Caco-2 (cell line): ENCODE results near the gene VSTM2L. TPM values are rescaled to one million over a fixed set of nuclear protein-coding genes. Genes with fewer than 3 reads are reported as not detected.

Source experiments
- BruUV-seq: library from RNA; stranded (reverse); fragments of 400-500 nt; replicated peaks from 2 replicates; lab custom pipeline; 2021; lab: Mats Ljungman, UMichigan
- CTCF ChIA-PET: fragments of 300-600 bp; sonication (Branson Sonifier 250); formaldehyde crosslinking; loops from one replicate; lab custom pipeline; 2022; ENCODE audit warnings: antibody characterized with exemption; lab: Charles Lee
- POLR2A ChIA-PET: fragments of 300-600 bp; sonication (Branson Sonifier 250); formaldehyde crosslinking; loops from one replicate; lab custom pipeline; 2022; ENCODE audit warnings: antibody characterized with exemption; lab: Charles Lee
- DNase-seq, 2 experiments: peaks; one replicate each; pipeline versions ENCODE4 v3.0.0 to v3.0.0-alpha.2; 2020 to 2022
- H3K27me3 ChIP-seq: replicated peaks from 2 replicates; pipeline ENCODE4 v1.6.0; 2011; ENCODE audit warnings: low read length; ENCODE audit not compliant: control insufficient read depth, insufficient read depth
- H3K36me3 ChIP-seq: 2 replicates; pipeline ENCODE4 v1.5.1; 2011; ENCODE audit warnings: low read length; ENCODE audit not compliant: control insufficient read depth, insufficient read depth
- H3K4me1 ChIP-seq: fragments of 250-450 bp; sonication (Bioruptor Pico); 2 replicates; pipeline ENCODE4 v1.5.1; 2020; ENCODE audit warnings: mild to moderate bottlenecking
- H3K4me3 ChIP-seq: 2 replicates; pipeline ENCODE4 v1.5.1; 2011; ENCODE audit warnings: low read depth, mild to moderate bottlenecking, control low read depth, low read length
- H3K9me3 ChIP-seq: fragments of 250-450 bp; sonication (Bioruptor Pico); 2 replicates; pipeline ENCODE4 v1.5.1; 2020; ENCODE audit warnings: mild to moderate bottlenecking, moderate library complexity
- H3K27ac Mint-ChIP-seq: one replicate; pipeline ENCODE4 v1.8.0; 2022; ENCODE audit warnings: mixed read lengths; ENCODE audit not compliant: unreplicated experiment
- H3K27me3 Mint-ChIP-seq: one replicate; pipeline ENCODE4 v1.8.0; 2022; ENCODE audit warnings: mixed read lengths; ENCODE audit not compliant: insufficient read depth, unreplicated experiment
- H3K36me3 Mint-ChIP-seq: one replicate; pipeline ENCODE4 v1.8.0; 2022; ENCODE audit warnings: mild to moderate bottlenecking, mixed read lengths; ENCODE audit not compliant: insufficient read depth, unreplicated experiment
- H3K4me1 Mint-ChIP-seq: one replicate; pipeline ENCODE4 v1.8.0; 2022; ENCODE audit warnings: low read depth, mixed read lengths; ENCODE audit not compliant: unreplicated experiment
- H3K4me3 Mint-ChIP-seq: one replicate; pipeline ENCODE4 v1.8.0; 2022; ENCODE audit warnings: mild to moderate bottlenecking, moderate library complexity, mixed read lengths; ENCODE audit not compliant: unreplicated experiment
- H3K9me3 Mint-ChIP-seq: one replicate; pipeline ENCODE4 v1.8.0; 2022; ENCODE audit warnings: mixed read lengths; ENCODE audit not compliant: unreplicated experiment
- intact Hi-C: fragments of 100-400 bp; cut with micrococcal nuclease; formaldehyde crosslinking; loops from one replicate; pipeline ENCODE4 v1.10.0; 2022; ENCODE audit not compliant: unreplicated experiment
- total RNA-seq: library from RNA; stranded (reverse); gene quantifications from 2 replicates; pipeline ENCODE4 v1.2.3, GENCODE V29; 2022
- TF ChIP-seq, protein P1 (sequence below), 2 experiments: fragments of 200-600 bp in 1 of 2; IDR thresholded peaks; 1 replicate in 1 of 2; 2 replicates in 1 of 2; pipeline versions ENCODE4 v1.5.1 to v1.8.0; 2011 to 2022; ENCODE audit warnings: antibody characterized with exemption in 1 of 2, control low read depth in 1 of 2, inconsistent platforms in 1 of 2, low read depth in 1 of 2, low read length in 1 of 2, mild to moderate bottlenecking in 1 of 2, moderate library complexity in 1 of 2; ENCODE audit not compliant: insufficient read depth in 1 of 2, severe bottlenecking in 1 of 2, unreplicated experiment in 1 of 2

VSTM2L gene
- total RNA-seq, 1 experiment from 2014 or later: not detected

GRCh38 chr20:37928996-37929682 lies 26.2 kb downstream of the VSTM2L start:
- ChIA-PET POLR2A (no interaction called here), CTCF (interaction anchor here (1.5 kb wide), 1 partner anchor 14 kb away, joined by 3 read pairs; no protein-coding TSS in a partner anchor)
- peak; percentile 31 to 80 for DNase-seq
- H3K36me3 ChIP-seq: no peaks in the 10 kb centered on the region
- no peaks in the 10 kb centered on the region for H3K27me3 ChIP-seq
- H3K4me3 ChIP-seq: no peak overlapping the region
- H3K4me3 Mint-ChIP-seq: no peak overlapping the region
- TF ChIP-seq, protein P1, sequence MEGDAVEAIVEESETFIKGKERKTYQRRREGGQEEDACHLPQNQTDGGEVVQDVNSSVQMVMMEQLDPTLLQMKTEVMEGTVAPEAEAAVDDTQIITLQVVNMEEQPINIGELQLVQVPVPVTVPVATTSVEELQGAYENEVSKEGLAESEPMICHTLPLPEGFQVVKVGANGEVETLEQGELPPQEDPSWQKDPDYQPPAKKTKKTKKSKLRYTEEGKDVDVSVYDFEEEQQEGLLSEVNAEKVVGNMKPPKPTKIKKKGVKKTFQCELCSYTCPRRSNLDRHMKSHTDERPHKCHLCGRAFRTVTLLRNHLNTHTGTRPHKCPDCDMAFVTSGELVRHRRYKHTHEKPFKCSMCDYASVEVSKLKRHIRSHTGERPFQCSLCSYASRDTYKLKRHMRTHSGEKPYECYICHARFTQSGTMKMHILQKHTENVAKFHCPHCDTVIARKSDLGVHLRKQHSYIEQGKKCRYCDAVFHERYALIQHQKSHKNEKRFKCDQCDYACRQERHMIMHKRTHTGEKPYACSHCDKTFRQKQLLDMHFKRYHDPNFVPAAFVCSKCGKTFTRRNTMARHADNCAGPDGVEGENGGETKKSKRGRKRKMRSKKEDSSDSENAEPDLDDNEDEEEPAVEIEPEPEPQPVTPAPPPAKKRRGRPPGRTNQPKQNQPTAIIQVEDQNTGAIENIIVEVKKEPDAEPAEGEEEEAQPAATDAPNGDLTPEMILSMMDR (IDR thresholded peaks at IDR 0.05; ENCODE audit: insufficient read depth in 1 of 2, low read depth in 1 of 2, low read length in 1 of 2, severe bottlenecking in 1 of 2, unreplicated experiment in 1 of 2): no peak
- no peak overlapping the region for H3K27ac Mint-ChIP-seq
- intact Hi-C loops: no loop called here
- no peaks in the 10 kb centered on the region for H3K36me3 Mint-ChIP-seq
- no TSS peak for BruUV-seq
- H3K27me3 Mint-ChIP-seq: peaks cover 5% of the 10 kb centered on the region
- peaks cover 15% of the 10 kb centered on the region for H3K4me1 ChIP-seq
- H3K4me1 Mint-ChIP-seq: peaks cover 9% of the 10 kb centered on the region
- H3K9me3 ChIP-seq: no peaks in the 10 kb centered on the region
- no peaks in the 10 kb centered on the region for H3K9me3 Mint-ChIP-seq

DNA sequence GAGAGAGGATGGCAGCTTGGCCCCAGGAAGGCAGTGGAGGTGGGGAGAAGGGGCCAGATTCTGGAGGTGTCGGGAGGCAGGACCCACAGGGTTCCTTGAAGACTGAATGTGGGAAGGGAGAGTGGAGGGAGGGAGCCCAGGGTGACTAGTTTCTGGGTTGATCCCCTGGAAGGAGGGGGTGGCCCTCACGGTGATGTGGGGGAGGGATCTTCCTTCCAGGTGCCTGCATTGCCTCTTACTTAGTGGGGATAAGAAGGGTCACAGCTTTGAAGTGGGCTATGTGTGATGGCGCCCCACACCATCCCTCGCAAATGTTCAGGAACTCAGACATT lies 26.7 kb downstream of the VSTM2L start:
- H3K27me3 ChIP-seq: no peaks in the 10 kb centered on the region
- H3K9me3 ChIP-seq: no peaks in the 10 kb centered on the region
- no peak for DNase-seq
- Mint-ChIP-seq H3K4me1 (peaks cover 9% of the 10 kb centered on the region), H3K36me3 (no peaks in the 10 kb centered on the region), H3K4me3 (no peak overlapping the region), H3K27ac (no peak overlapping the region), H3K27me3 (peaks cover 5% of the 10 kb centered on the region), H3K9me3 (no peaks in the 10 kb centered on the region)
- ChIA-PET POLR2A (no interaction called here), CTCF (interaction anchor here (1.5 kb wide), 1 partner anchor 14 kb away, joined by 3 read pairs; no protein-coding TSS in a partner anchor)
- H3K4me1 ChIP-seq: peaks cover 15% of the 10 kb centered on the region
- no peak overlapping the region for H3K4me3 ChIP-seq
- no TSS peak for BruUV-seq
- intact Hi-C loops: no loop called here
- H3K36me3 ChIP-seq: no peaks in the 10 kb centered on the region
- TF ChIP-seq, protein P1 (IDR thresholded peaks at IDR 0.05; ENCODE audit: insufficient read depth in 1 of 2, low read depth in 1 of 2, low read length in 1 of 2, severe bottlenecking in 1 of 2, unreplicated experiment in 1 of 2): no peak

DNA sequence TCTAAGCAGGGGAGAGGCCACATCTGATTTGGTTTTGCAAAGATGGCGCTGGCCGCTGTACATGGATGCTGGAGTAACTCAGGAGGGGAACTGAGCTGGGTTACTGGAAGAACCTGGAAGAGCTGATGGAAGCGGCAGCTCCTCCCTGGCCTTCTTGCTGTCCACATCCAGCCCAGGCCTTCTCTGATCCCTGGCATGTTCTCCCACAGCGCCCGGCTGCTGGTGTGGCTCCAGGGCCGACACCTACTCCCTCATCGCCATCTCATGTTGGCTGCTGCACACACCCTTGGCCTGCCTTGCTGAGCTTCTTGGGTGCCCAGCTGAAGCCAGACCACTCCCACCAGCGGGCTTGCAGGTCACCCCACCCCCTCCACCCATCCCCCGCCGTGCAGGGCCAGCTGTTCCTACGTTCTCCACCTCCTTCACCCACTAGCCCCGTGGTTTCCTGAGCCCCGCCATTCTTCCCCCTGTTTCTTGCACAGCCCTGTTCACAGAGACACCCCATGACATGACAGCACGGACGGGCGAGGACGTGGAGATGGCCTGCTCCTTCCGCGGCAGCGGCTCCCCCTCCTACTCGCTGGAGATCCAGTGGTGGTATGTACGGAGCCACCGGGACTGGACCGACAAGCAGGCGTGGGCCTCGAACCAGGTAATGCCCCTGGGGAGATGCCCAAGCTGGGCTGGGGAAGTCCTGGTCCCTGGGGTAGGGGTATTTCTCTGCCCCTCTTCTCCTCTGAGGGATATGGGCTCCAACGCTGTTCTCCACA lies 28.4 kb downstream of the VSTM2L start:
- H3K4me1 Mint-ChIP-seq: peaks cover 9% of the 10 kb centered on the region
- no TSS peak for BruUV-seq
- ChIA-PET POLR2A (no interaction called here), CTCF (interaction anchor here (1.1 kb wide), 1 partner anchor 10 kb away, joined by 3 read pairs; no protein-coding TSS in a partner anchor)
- no peak for DNase-seq
- TF ChIP-seq, protein P1 (IDR thresholded peaks at IDR 0.05; ENCODE audit: insufficient read depth in 1 of 2, low read depth in 1 of 2, low read length in 1 of 2, severe bottlenecking in 1 of 2, unreplicated experiment in 1 of 2): no peak
- no peaks in the 10 kb centered on the region for H3K9me3 Mint-ChIP-seq
- H3K4me3 Mint-ChIP-seq: no peak overlapping the region
- Histone ChIP-seq H3K4me3 (no peak overlapping the region), H3K9me3 (no peaks in the 10 kb centered on the region), H3K36me3 (no peaks in the 10 kb centered on the region), H3K27me3 (no peaks in the 10 kb centered on the region), H3K4me1 (peaks cover 15% of the 10 kb centered on the region)
- intact Hi-C loops: no loop called here
- H3K36me3 Mint-ChIP-seq: no peaks in the 10 kb centered on the region
- H3K27ac Mint-ChIP-seq: no peak overlapping the region
- H3K27me3 Mint-ChIP-seq: peaks cover 5% of the 10 kb centered on the region
